Effector memory CD8-positive, alpha-beta T cell (primary cell): ENCODE results near the gene SLC25A26.
A peak's percentile ranks its signal among the peaks of the same experiment; 100 is the strongest.

Source experiments
- ATAC-seq: fragments of 150-1000 bp; cut with Tn5 transposase; replicated peaks from 2 replicates; pipeline ENCODE4 v1.10.0; 2021; ENCODE audit warnings: mild to moderate bottlenecking, moderate library complexity
- DNase-seq, 3 experiments: peaks; one replicate each; pipeline ENCODE4 v3.0.0; 2021
- H3K27ac Mint-ChIP-seq, 2 donors: one replicate each; pipeline ENCODE4 v1.8.0; 2022; ENCODE audit warnings: mild to moderate bottlenecking in 2 of 2, mixed read lengths in 2 of 2, moderate library complexity in 2 of 2
- H3K27me3 Mint-ChIP-seq, 2 donors: one replicate each; pipeline ENCODE4 v1.8.0; 2022; ENCODE audit warnings: mixed read lengths in 2 of 2
- H3K36me3 Mint-ChIP-seq: one replicate; pipeline ENCODE4 v1.8.0; 2022; ENCODE audit warnings: mild to moderate bottlenecking, moderate library complexity, mixed read lengths; ENCODE audit not compliant: insufficient read depth
- H3K4me1 Mint-ChIP-seq, 2 donors: one replicate each; pipeline ENCODE4 v1.8.0; 2022; ENCODE audit warnings: low read depth in 2 of 2, mixed read lengths in 2 of 2
- H3K4me3 Mint-ChIP-seq, 2 donors: one replicate each; pipeline ENCODE4 v1.8.0; 2022; ENCODE audit warnings: mild to moderate bottlenecking in 2 of 2, mixed read lengths in 2 of 2, moderate library complexity in 2 of 2
- H3K9me3 Mint-ChIP-seq, 2 donors: one replicate each; pipeline ENCODE4 v1.8.0; 2022; ENCODE audit warnings: mixed read lengths in 2 of 2

The SLC25A26 gene

GRCh38 chr3:66393333-66394005, 172.7 kb downstream of the SLC25A26 start:
- Mint-ChIP-seq H3K27me3 (no peaks in the 10 kb centered on the region), H3K4me3 (peak overlapping the region; percentile 81 to 82), H3K4me1 (peaks cover 37 to 54% of the 10 kb centered on the region in 2 donors), H3K36me3 (peaks cover 19% of the 10 kb centered on the region), H3K9me3 (no peaks in the 10 kb centered on the region), H3K27ac (peak overlapping the region; percentile 95 to 96)
- peak; percentile 71 for ATAC-seq
- DNase-seq, result no peak

- ATAC-seq (peak; percentile 96), DNase-seq (peak; percentile 61 to 69 (median 62))
- peak overlapping the region; percentile 95 to 96 for H3K27ac Mint-ChIP-seq
- no peaks in the 10 kb centered on the region for H3K9me3 Mint-ChIP-seq
- peaks cover 37 to 50% of the 10 kb centered on the region in 2 donors for H3K4me1 Mint-ChIP-seq
- peak overlapping the region; percentile 81 to 82 for H3K4me3 Mint-ChIP-seq
- no peaks in the 10 kb centered on the region for H3K27me3 Mint-ChIP-seq
- H3K36me3 Mint-ChIP-seq, result peaks cover 22% of the 10 kb centered on the region
These were observed 173.4 kb downstream of the SLC25A26 start for GRCh38 chr3:66394019-66394752.

GRCh38 chr3:66394753-66395249, 174.0 kb downstream of the SLC25A26 start:
- peaks cover 34 to 43% of the 10 kb centered on the region in 2 donors for H3K4me1 Mint-ChIP-seq

GRCh38 chr3:66395635-66396034, 174.8 kb downstream of the SLC25A26 start:
- Mint-ChIP-seq H3K4me3 (no peak overlapping the region), H3K4me1 (peaks cover 34 to 36% of the 10 kb centered on the region in 2 donors), H3K27me3 (no peaks in the 10 kb centered on the region), H3K9me3 (no peaks in the 10 kb centered on the region), H3K36me3 (peaks cover 23% of the 10 kb centered on the region), H3K27ac (peak overlapping the region; percentile 95 to 96)
- no peak for DNase-seq
- ATAC-seq, result no peak

More at GRCh38 chr3:66394753-66395249, 174.0 kb downstream of the SLC25A26 start:
- Mint-ChIP-seq H3K27me3 (no peaks in the 10 kb centered on the region), H3K27ac (peak overlapping the region; percentile 95 to 96), H3K4me3 (peak overlapping the region; percentile 81 to 82), H3K9me3 (no peaks in the 10 kb centered on the region), H3K36me3 (peaks cover 23% of the 10 kb centered on the region)
- ATAC-seq (no peak), DNase-seq (no peak)

GRCh38 chr3:66396161-66396760, 175.5 kb downstream of the SLC25A26 start:
- H3K36me3 Mint-ChIP-seq, result peaks cover 25% of the 10 kb centered on the region

GRCh38 chr3:66396888-66397287, 176.1 kb downstream of the SLC25A26 start:
- ATAC-seq (no peak), DNase-seq (no peak)
- Mint-ChIP-seq H3K27ac (peak overlapping the region in 1 of 2 donors; percentile 92), H3K27me3 (no peaks in the 10 kb centered on the region), H3K4me1 (peaks cover 31 to 35% of the 10 kb centered on the region in 2 donors), H3K9me3 (no peaks in the 10 kb centered on the region), H3K36me3 (peaks cover 25% of the 10 kb centered on the region), H3K4me3 (no peak overlapping the region)

More at GRCh38 chr3:66396161-66396760, 175.5 kb downstream of the SLC25A26 start:
- peaks cover 34 to 36% of the 10 kb centered on the region in 2 donors for H3K4me1 Mint-ChIP-seq
- ATAC-seq, result no peak
- no peaks in the 10 kb centered on the region for H3K9me3 Mint-ChIP-seq
- no peak for DNase-seq
- peak overlapping the region in 1 of 2 donors; percentile 92 for H3K27ac Mint-ChIP-seq
- H3K27me3 Mint-ChIP-seq, result no peaks in the 10 kb centered on the region
- no peak overlapping the region for H3K4me3 Mint-ChIP-seq

- H3K36me3 Mint-ChIP-seq, result peaks cover 25% of the 10 kb centered on the region
- no peaks in the 10 kb centered on the region for H3K27me3 Mint-ChIP-seq
- H3K9me3 Mint-ChIP-seq, result no peaks in the 10 kb centered on the region
- H3K4me1 Mint-ChIP-seq, result peaks cover 22 to 26% of the 10 kb centered on the region in 2 donors
- DNase-seq, result no peak
- no peak overlapping the region for H3K4me3 Mint-ChIP-seq
- ATAC-seq, result no peak
- peak overlapping the region; percentile 49 to 92 for H3K27ac Mint-ChIP-seq
These were observed 176.9 kb downstream of the SLC25A26 start for GRCh38 chr3:66397745-66398144.

- Mint-ChIP-seq H3K4me3 (no peak overlapping the region), H3K4me1 (peaks cover 16 to 19% of the 10 kb centered on the region in 2 donors)
These were observed 177.6 kb downstream of the SLC25A26 start for GRCh38 chr3:66398228-66399025.

GRCh38 chr3:66399529-66400232, 178.9 kb downstream of the SLC25A26 start:
- ATAC-seq (no peak), DNase-seq (no peak)
- H3K36me3 Mint-ChIP-seq, result peaks cover 24% of the 10 kb centered on the region
- H3K9me3 Mint-ChIP-seq, result no peaks in the 10 kb centered on the region
- no peak overlapping the region for H3K4me3 Mint-ChIP-seq
- H3K27me3 Mint-ChIP-seq, result no peaks in the 10 kb centered on the region
- H3K4me1 Mint-ChIP-seq, result peaks cover 3 to 7% of the 10 kb centered on the region in 2 donors
- peak overlapping the region in 1 of 2 donors; percentile 92 for H3K27ac Mint-ChIP-seq

More at GRCh38 chr3:66398228-66399025, 177.6 kb downstream of the SLC25A26 start:
- peaks cover 28% of the 10 kb centered on the region for H3K36me3 Mint-ChIP-seq
- H3K27me3 Mint-ChIP-seq, result no peaks in the 10 kb centered on the region
- H3K9me3 Mint-ChIP-seq, result no peaks in the 10 kb centered on the region
- DNase-seq, result no peak
- peak overlapping the region; percentile 49 to 92 for H3K27ac Mint-ChIP-seq
- no peak for ATAC-seq

GRCh38 chr3:66400411-66401156, 179.8 kb downstream of the SLC25A26 start:
- Mint-ChIP-seq H3K4me1 (peaks cover 0 to 2% of the 10 kb centered on the region in 2 donors), H3K27me3 (no peaks in the 10 kb centered on the region), H3K27ac (peak overlapping the region in 1 of 2 donors; percentile 49), H3K4me3 (no peak overlapping the region), H3K36me3 (peaks cover 26% of the 10 kb centered on the region), H3K9me3 (no peaks in the 10 kb centered on the region)
- DNase-seq, result no peak
- ATAC-seq, result no peak

GRCh38 chr3:66401157-66401550, 180.4 kb downstream of the SLC25A26 start:
- H3K4me3 Mint-ChIP-seq, result no peak overlapping the region
- no peak for DNase-seq
- ATAC-seq, result no peak
- H3K4me1 Mint-ChIP-seq, result peaks cover 0 to 2% of the 10 kb centered on the region in 2 donors
- H3K27me3 Mint-ChIP-seq, result no peaks in the 10 kb centered on the region
- H3K36me3 Mint-ChIP-seq, result peaks cover 32% of the 10 kb centered on the region
- peak overlapping the region; percentile 32 to 49 for H3K27ac Mint-ChIP-seq
- no peaks in the 10 kb centered on the region for H3K9me3 Mint-ChIP-seq
